ENCODE measurements around the gene PTH1R.

Gene PTH1R

DNA sequence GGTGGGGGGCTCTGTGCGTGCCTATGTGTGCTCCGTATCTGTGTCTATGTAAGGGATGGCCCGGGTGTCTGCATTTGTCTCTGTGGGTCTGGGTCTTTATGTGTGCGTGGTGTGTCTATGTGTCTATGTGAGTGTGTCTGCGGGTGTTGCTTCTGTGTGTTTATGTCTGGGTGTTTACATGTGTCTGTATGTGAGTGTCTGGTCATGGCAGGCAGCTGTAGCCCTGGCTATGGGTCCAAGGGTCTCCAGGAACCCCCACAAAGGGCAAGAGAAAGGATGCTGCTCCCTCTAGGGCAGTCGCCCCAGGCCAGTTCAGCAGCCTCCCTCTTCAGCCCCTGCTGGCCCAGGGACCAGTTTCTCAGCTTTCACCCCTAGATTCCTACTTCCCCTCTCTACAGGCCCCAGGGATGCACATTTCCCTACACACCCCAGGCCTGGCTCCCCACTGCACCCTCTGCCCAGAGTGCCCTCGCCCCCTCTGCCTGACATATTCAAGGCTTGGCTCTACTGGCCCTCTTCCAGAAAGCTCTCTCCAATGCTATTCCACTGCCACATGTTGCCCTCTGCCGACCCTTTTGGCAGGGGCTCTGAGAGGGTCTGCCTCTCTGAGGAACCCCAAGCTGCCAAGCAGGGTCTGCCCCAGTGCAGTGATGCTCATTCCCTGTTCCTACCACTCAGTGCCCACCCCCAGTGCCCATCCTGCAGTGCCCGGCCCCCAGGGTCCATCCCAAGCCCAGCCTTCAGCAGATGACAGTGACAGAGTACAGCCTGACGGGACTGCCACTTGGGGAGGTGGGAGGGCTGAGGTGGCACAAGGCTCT, 13.2 kb upstream of the PTH1R start:
- DNase-seq (ENCODE audit: low read depth in 2 of 2), result no peak

- DNase-seq (ENCODE audit: low read depth in 2 of 2), result no peak
Observed at GRCh38 chr3:46865031-46865507, 12.5 kb upstream of the PTH1R start.

DNA sequence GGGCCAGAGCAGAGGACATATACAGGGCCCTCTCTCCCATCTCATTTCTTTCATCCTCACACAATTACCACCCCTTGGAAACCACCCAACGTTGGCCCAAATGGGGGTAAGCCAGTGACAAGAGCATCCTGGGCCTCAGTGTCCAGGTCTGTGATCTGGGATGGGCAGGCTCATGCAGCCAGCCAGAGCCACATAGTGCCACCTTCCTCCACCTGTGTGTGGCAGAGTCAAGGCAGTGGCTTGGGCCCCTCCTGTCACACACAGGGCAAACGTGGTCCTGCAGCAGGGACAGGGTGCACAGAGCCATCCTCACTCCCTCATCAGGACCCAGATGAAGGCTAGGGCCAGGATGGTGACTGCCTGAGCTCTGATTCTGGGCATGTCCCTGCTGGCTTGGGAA, 12.0 kb upstream of the PTH1R start:
- DNase-seq (ENCODE audit: low read depth in 2 of 2), result no peak

DNA sequence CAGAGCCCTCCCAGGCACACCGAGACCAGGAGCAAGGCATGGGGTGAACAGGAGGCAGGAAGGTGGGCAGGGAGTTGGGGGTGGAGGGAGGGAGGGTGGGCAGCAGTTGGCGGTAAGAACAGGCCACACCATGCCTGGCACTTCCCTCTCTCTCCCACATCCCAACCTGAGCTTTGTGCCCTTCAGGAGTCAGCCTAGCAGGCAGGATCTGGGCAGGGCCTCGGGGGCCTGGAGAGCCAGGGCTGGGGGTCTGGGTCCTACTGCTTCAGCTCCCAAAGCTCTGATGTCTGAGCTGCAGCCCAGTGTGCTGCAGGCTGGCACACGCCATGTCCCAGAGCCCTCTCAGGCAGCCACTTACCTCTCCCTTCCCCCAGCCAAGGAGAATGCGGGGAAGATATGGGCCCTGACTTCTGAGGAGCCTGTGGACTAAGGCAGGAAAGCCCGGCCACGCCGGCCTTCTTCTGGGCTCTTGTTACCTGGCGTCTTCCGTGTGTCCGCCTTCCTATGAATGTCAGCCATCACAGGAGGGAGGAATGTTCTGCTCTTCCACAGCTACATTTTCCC, 11.4 kb upstream of the PTH1R start:
- no peak for DNase-seq (ENCODE audit: low read depth in 2 of 2)

DNA sequence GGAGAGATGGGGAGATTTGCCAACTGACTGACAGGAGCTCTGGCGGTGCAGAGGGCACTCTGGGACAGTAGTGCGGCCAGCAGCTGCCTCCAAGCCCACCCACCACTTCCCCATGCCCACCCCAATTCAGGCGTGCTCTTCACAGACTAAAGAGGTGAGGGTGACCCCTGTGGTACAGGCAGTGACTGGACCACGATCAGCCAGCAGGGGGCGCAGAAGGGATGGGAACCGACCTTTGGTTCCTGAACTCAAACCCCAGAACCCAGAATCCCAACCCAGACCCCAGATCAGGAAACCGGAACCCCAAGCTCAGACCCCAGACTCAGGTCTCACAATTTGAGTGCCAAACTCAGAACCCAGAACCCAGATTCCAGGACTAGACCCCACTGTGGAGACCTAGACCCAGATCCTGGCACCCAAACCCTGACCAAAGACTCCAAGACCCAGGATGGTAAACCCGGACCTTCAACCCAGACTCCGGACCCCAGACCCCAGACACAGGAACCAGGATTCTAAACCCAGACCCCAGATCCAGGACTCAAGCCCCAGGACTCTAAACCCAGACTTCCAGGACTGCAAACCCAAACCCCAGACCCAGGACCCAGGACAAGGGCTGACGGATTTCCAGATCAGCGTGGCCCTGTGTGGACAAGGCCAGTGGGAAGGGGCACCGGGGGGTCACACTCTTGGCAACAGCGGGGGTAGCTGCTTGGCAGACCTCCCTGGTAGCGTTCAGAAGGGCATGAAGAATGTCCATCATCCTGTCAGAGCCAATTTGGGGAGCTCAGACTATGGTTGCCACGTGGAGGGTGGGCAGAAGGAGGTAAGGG, 10.6 kb upstream of the PTH1R start:
- DNase-seq (ENCODE audit: low read depth in 2 of 2), result peak; percentile 55 to 75

DNA sequence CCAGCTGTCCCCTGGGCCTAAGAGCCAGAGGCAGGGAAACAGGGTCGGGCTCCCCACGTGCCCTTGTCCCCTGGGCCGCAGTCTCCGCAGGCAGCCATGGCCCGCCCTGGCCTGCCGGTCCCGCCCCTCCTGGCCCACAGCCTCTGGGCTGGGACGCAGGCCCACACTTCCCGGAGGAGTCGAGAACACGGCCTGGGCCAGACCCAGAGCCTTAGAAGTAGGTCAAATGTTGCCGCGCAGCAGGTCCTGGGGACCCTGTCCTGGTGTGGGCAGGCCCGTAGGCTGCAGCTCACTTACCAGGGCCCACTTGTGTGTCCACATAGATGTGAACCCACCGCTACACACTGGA, 10.0 kb upstream of the PTH1R start:
- no peak for DNase-seq (ENCODE audit: low read depth in 2 of 2)

GRCh38 chr3:46868287-46868686, 9.2 kb upstream of the PTH1R start:
- no peak for DNase-seq (ENCODE audit: low read depth in 2 of 2)

DNA sequence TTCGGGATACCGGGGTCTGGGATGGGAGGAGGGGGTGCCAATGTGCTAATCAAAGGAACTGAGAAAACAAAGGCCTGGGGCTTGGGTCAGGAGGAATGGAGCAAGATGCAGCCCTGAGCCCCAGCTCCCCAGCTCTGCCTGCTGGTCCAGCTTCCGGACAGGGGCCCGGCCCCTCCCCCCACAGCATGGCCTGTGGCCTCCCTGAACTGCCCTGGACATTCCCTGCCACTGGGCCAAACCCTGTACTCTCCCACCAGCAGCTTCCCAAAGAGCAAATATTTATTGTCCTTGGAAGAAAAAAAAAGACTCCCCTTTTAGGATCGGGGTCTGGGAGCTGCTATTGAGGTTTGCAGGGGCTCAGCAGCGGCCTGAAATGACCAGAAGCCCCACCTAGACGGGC, 8.6 kb upstream of the PTH1R start:
- no peak for DNase-seq (ENCODE audit: low read depth in 2 of 2)

- no peak for DNase-seq (ENCODE audit: low read depth in 2 of 2)
Observed at GRCh38 chr3:46869440-46869839, 8.1 kb upstream of the PTH1R start.

DNA sequence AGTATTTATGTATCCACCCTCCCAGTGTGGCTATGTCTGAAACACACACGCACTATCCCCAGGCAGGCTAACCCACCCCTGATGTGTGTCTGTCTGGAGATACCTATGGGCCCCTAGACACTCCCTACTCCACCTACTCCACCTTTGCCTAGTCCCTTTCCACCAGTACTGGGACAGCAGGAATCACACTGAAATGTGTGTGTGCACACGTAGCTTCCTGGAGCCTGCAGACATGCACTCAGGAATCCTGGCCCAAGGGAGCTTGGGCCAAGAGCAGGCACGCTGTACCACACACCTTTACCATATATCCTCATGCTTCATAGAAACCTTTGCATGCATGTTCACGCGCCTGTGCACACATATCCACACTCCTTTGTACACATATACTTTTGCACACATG, 6.9 kb upstream of the PTH1R start:
- no peak for DNase-seq (ENCODE audit: low read depth in 2 of 2)

GRCh38 chr3:46871222-46871621, 6.3 kb upstream of the PTH1R start:
- DNase-seq (ENCODE audit: low read depth in 2 of 2), result no peak

DNA sequence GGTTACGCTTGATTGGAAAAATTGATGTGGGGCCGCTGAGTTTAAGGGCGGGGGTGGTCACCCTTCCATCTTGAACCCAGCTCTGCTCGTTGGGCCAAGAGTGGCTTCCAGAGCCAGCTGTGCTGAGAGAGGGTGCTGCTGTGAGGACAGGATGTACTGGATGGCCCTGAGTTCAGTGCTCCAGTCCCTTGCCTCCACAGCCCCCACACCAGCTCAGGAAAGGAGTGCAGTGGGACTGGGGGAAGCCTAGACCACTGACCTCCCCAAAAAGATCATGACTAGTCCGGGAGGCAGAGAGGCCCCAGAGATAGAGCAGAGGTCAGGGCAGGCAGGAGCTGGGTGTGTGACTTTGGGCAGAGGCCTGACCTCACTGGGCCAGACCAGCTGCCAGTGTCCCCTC, 4.0 kb upstream of the PTH1R start:
- no peak for DNase-seq (ENCODE audit: low read depth in 2 of 2)

DNA sequence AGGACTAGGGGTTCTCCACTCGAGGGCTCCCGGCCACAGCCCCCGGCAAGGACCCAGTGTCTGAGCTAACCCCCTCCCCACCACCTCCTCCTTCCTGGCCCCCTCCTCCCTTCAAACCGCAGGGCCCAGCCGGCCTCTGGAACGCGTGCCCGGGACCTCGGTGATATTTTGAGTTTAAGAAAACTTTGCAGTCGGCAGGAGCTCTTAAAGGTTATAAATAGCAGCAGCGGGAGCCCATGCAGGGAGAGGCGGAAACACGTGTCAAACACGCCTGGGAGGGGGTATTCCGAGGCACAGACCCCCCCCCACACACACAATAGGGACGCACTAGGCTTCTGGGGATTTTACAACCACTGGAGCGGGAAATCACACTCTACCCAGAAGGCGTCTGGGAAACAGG, 3.1 kb upstream of the PTH1R start:
- no peak for DNase-seq (ENCODE audit: low read depth in 2 of 2)

DNA sequence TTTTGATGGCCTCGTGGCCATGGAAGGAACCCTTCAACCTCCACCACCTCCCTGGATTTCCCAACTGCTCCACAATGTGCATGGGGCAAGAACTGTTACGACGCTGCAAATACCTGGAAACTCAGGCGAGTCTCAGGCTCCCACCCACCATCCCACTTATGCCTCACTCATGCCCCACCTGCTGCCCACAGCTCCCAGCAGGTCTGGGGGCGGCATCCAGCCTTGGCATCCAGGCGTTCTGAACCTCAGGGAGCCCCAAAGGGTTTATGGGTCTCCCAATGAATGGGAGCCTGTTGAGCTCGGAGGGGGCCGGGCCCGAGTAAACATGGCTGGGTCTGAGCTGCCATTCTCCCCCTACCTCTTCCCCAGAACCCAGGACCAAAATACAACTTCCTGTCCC, 2.0 kb upstream of the PTH1R start:
- DNase-seq (ENCODE audit: low read depth in 2 of 2), result no peak

GRCh38 chr3:46876313-46877300, 914 bp upstream of the PTH1R start:
- DNase-seq (ENCODE audit: low read depth in 2 of 2), result no peak

DNA sequence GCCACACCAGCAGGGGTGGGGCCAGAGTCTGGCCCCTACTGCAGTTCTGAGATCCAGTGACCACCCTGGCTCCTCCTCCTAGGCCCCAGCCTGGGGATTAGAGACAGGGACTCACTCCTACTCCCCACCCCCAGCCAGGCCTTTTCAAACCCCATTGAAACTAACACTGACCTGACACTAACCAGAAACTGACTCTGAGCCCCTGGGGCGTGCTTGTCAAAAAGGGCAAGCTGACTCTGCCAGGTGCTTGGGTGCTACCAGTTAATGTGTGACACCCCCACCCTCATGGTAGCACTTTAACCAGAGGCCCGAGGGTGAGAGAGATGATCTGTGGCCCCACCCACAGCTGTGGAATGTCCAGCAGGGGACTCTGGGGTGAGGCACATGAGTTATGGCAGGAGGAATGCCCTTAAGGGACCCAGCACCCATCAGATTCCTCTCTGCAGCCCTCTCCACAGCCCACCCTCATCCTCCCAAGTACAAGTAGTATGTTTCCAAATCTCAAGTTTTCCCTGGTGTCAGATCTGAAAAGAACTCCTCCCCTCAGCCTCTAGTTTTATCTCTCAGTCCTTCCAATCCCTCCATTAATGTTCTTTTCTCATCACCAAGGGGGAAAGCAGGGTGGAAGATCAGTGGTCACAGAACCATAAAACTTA, 1.4 kb downstream of the PTH1R start:
- DNase-seq (ENCODE audit: low read depth in 2 of 2), result no peak

DNA sequence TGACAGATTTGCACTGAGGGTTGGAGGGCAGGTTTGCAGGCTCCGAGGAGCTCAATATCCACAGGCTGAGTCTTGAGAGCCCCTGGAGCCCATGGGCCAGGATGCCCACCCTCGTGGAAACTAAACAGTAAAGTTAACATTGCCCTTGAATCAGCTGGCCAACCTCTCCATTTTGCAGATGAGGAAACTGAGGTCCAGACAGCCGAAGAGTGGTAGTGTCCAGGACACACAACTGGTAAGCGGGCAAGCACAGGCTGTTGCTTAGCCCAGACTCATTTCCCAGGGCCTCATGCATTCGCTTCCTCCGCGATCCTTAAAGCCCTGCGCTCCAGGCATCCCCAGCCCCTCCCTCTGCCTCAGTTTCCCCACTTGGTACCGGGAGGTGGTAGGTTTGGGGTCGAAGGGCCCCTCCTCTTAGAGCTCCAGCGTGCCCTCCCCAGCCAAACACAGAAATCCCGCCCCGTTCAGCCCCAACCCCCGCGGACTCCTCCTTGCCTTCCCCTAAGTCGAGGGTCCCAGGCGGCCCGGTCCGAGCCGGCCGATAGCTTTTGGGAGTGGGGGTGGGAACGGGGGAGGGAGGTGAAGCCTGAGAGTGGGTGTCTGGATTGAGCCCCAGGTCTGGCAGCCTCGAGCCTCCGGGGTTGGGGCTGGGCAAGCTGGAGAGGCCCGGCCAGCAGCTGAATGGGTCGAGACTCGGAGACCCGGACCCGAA, 3.5 kb downstream of the PTH1R start:
- DNase-seq (ENCODE audit: low read depth in 2 of 2), result no peak

DNA sequence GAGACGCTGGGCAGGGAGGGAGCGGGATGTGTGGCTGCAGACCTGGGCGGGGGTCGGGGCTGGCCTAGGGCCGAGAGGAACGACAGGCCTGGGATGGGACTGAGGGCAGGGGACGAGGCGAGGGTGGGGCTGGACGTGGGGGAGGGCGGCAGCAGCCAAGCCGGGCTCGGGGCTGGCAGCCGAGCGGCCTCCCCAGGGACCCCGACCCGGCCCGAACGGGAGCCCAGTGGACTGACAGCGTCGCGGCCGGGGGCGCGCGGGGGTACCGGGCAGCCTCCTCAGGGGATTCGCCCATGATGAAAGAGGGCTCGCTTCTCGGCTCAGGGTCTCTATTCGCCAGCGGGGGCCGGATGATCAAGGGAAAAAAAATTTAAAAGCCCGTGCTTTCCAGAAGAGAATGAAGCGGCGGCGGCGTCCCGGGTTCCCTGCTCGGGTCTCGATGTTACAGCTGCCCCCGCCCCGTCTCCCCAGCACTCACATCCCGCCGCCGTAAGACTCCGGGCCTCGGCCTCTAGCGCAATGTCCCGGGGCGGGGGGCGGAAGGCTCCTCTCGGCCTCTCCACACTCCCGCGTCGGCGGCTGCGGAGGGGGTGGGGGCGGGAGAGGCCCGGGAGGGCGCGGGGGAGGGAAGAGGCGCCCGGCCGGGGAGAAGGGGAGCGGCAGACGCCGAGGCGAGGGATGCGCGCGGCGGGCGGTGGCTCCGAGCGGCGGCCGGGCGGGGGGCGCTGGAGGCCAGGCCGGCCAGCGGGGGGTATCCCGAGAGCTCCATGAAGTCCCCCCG, 4.3 kb downstream of the PTH1R start:
- DNase-seq (ENCODE audit: low read depth in 2 of 2), result no peak

- DNase-seq (ENCODE audit: low read depth in 2 of 2), result no peak
Observed at GRCh38 chr3:46882377-46883053, 5.0 kb downstream of the PTH1R start.
